T-helper 2 cell treated with Interferon-gamma antibody and Interleukin-4, amounts not matched to agents 5 μg/mL and 100 μg/mL, for 36 hours (primary cell): ENCODE results near the gene ISG20.
"Not testable (repeated sequence)": the region's sequence is repeated elsewhere in the genome, so short reads cannot be mapped to it uniquely, and the experiment has no call there.

Experiments
- DNase-seq: peaks from one replicate; pipeline ENCODE4 v3.0.0; 2021; ENCODE audit warnings: low spot score
- H3K27ac Mint-ChIP-seq: one replicate; pipeline ENCODE4 v1.8.0; 2021; ENCODE audit warnings: mild to moderate bottlenecking, mixed read lengths
- H3K27me3 Mint-ChIP-seq: one replicate; pipeline ENCODE4 v1.8.0; 2021; ENCODE audit warnings: low read depth, mixed read lengths
- H3K36me3 Mint-ChIP-seq: one replicate; pipeline ENCODE4 v1.8.0; 2021; ENCODE audit warnings: low read depth, mixed read lengths
- H3K4me1 Mint-ChIP-seq: one replicate; pipeline ENCODE4 v1.8.0; 2021; ENCODE audit warnings: low read depth, mixed read lengths
- H3K4me3 Mint-ChIP-seq: one replicate; pipeline ENCODE4 v1.8.0; 2022; ENCODE audit warnings: mild to moderate bottlenecking, moderate library complexity, mixed read lengths
- H3K9me3 Mint-ChIP-seq: one replicate; pipeline ENCODE4 v1.8.0; 2021; ENCODE audit warnings: mixed read lengths

ISG20 gene

GRCh38 chr15:88624156-88624970 lies 14.5 kb upstream of the ISG20 start:
- H3K4me1 Mint-ChIP-seq = peaks cover 61% of the 10 kb centered on the region
- H3K9me3 Mint-ChIP-seq = no peaks in the 10 kb centered on the region
- H3K36me3 Mint-ChIP-seq = peaks cover 57% of the 10 kb centered on the region
- peak overlapping the region; percentile 95 for H3K4me3 Mint-ChIP-seq
- DNase-seq = peak; percentile 21
- no peaks in the 10 kb centered on the region for H3K27me3 Mint-ChIP-seq
- peak overlapping the region; percentile 95 for H3K27ac Mint-ChIP-seq

GRCh38 chr15:88624971-88625490 lies 13.8 kb upstream of the ISG20 start:
- DNase-seq = no peak
- Mint-ChIP-seq H3K9me3 (no peaks in the 10 kb centered on the region), H3K27me3 (no peaks in the 10 kb centered on the region), H3K27ac (peak overlapping the region; percentile 95), H3K4me1 (peaks cover 67% of the 10 kb centered on the region), H3K36me3 (peaks cover 64% of the 10 kb centered on the region), H3K4me3 (peak overlapping the region; percentile 95)

GRCh38 chr15:88625943-88626741 lies 12.7 kb upstream of the ISG20 start:
- Mint-ChIP-seq H3K27ac (peak overlapping the region; percentile 94), H3K4me3 (peak overlapping the region; percentile 78), H3K27me3 (no peaks in the 10 kb centered on the region), H3K36me3 (peaks cover 74% of the 10 kb centered on the region), H3K4me1 (peaks cover 70% of the 10 kb centered on the region), H3K9me3 (no peaks in the 10 kb centered on the region)
- no peak for DNase-seq

- peak overlapping the region; percentile 78 for H3K4me3 Mint-ChIP-seq
- peak overlapping the region; percentile 94 for H3K27ac Mint-ChIP-seq
- H3K27me3 Mint-ChIP-seq = no peaks in the 10 kb centered on the region
- H3K4me1 Mint-ChIP-seq = peaks cover 69% of the 10 kb centered on the region
- peak; percentile 32 for DNase-seq
- H3K36me3 Mint-ChIP-seq = peaks cover 82% of the 10 kb centered on the region
- no peaks in the 10 kb centered on the region for H3K9me3 Mint-ChIP-seq
These were observed 11.4 kb upstream of the ISG20 start for GRCh38 chr15:88627463-88627862.

- no peaks in the 10 kb centered on the region for H3K27me3 Mint-ChIP-seq
- peaks cover 80% of the 10 kb centered on the region for H3K36me3 Mint-ChIP-seq
- peak overlapping the region; percentile 94 for H3K27ac Mint-ChIP-seq
- H3K4me3 Mint-ChIP-seq = peak overlapping the region; percentile 78
- H3K4me1 Mint-ChIP-seq = peaks cover 68% of the 10 kb centered on the region
- no peak for DNase-seq
- H3K9me3 Mint-ChIP-seq = no peaks in the 10 kb centered on the region
These were observed 10.7 kb upstream of the ISG20 start for GRCh38 chr15:88628018-88628654.

- Mint-ChIP-seq H3K27me3 (no peaks in the 10 kb centered on the region), H3K4me1 (peaks cover 65% of the 10 kb centered on the region), H3K36me3 (peaks cover 82% of the 10 kb centered on the region)
These were observed 9.7 kb upstream of the ISG20 start for GRCh38 chr15:88629071-88629470.

GRCh38 chr15:88630141-88630721 lies 8.6 kb upstream of the ISG20 start:
- peaks cover 80% of the 10 kb centered on the region for H3K36me3 Mint-ChIP-seq
- no peaks in the 10 kb centered on the region for H3K27me3 Mint-ChIP-seq
- no peaks in the 10 kb centered on the region for H3K9me3 Mint-ChIP-seq
- H3K4me1 Mint-ChIP-seq = peaks cover 65% of the 10 kb centered on the region
- no peak for DNase-seq
- peak overlapping the region; percentile 91 for H3K27ac Mint-ChIP-seq
- H3K4me3 Mint-ChIP-seq = peak overlapping the region; percentile 66

More at GRCh38 chr15:88629071-88629470, 9.7 kb upstream of the ISG20 start:
- Mint-ChIP-seq H3K4me3 (no peak overlapping the region), H3K27ac (peak overlapping the region; percentile 94), H3K9me3 (no peaks in the 10 kb centered on the region)
- no peak for DNase-seq

- no peak overlapping the region for H3K4me3 Mint-ChIP-seq
- no peaks in the 10 kb centered on the region for H3K27me3 Mint-ChIP-seq
- H3K9me3 Mint-ChIP-seq = no peaks in the 10 kb centered on the region
- H3K4me1 Mint-ChIP-seq = peaks cover 64% of the 10 kb centered on the region
- H3K36me3 Mint-ChIP-seq = peaks cover 83% of the 10 kb centered on the region
- peak overlapping the region; percentile 91 for H3K27ac Mint-ChIP-seq
- no peak for DNase-seq
These were observed 7.9 kb upstream of the ISG20 start for GRCh38 chr15:88630798-88631463.

- Mint-ChIP-seq H3K36me3 (peaks cover 84% of the 10 kb centered on the region), H3K4me3 (no peak overlapping the region), H3K4me1 (peaks cover 69% of the 10 kb centered on the region), H3K27ac (peak overlapping the region; percentile 55), H3K27me3 (no peaks in the 10 kb centered on the region), H3K9me3 (no peaks in the 10 kb centered on the region)
- DNase-seq = no peak
These were observed 7.3 kb upstream of the ISG20 start for GRCh38 chr15:88631464-88632028.

- peak overlapping the region; percentile 73 for H3K27ac Mint-ChIP-seq
- peaks cover 84% of the 10 kb centered on the region for H3K36me3 Mint-ChIP-seq
- H3K4me3 Mint-ChIP-seq, DNase-seq, H3K9me3 Mint-ChIP-seq, H3K27me3 Mint-ChIP-seq: not testable (repeated sequence)
- peaks cover 71% of the 10 kb centered on the region for H3K4me1 Mint-ChIP-seq
These were observed 6.0 kb upstream of the ISG20 start for GRCh38 chr15:88632797-88633196.

- Mint-ChIP-seq H3K36me3 (peaks cover 75% of the 10 kb centered on the region), H3K27me3 (no peaks in the 10 kb centered on the region), H3K4me1 (peaks cover 67% of the 10 kb centered on the region), H3K9me3 (no peaks in the 10 kb centered on the region), H3K4me3 (no peak overlapping the region), H3K27ac (peak overlapping the region; percentile 82)
- DNase-seq = no peak
These were observed 4.4 kb upstream of the ISG20 start for GRCh38 chr15:88634449-88634848.

- peak overlapping the region; percentile 90 for H3K4me3 Mint-ChIP-seq
- no peaks in the 10 kb centered on the region for H3K27me3 Mint-ChIP-seq
- DNase-seq = peak; percentile 45
- peak overlapping the region; percentile 99 for H3K27ac Mint-ChIP-seq
- peaks cover 67% of the 10 kb centered on the region for H3K4me1 Mint-ChIP-seq
- no peaks in the 10 kb centered on the region for H3K9me3 Mint-ChIP-seq
- H3K36me3 Mint-ChIP-seq = peaks cover 74% of the 10 kb centered on the region
These were observed 3.5 kb upstream of the ISG20 start for GRCh38 chr15:88635318-88635717.

- Mint-ChIP-seq H3K4me3 (peak overlapping the region; percentile 90), H3K27me3 (no peaks in the 10 kb centered on the region), H3K36me3 (peaks cover 69% of the 10 kb centered on the region), H3K27ac (peak overlapping the region; percentile 99), H3K9me3 (no peaks in the 10 kb centered on the region), H3K4me1 (peaks cover 65% of the 10 kb centered on the region)
- peak; percentile 66 for DNase-seq
These were observed 2.8 kb upstream of the ISG20 start for GRCh38 chr15:88636050-88636449.
